Stimulated activated naive CD8-positive, alpha-beta T cell treated with anti-CD3 and anti-CD28 coated beads, Interleukin-15, amount 100 ng/mL, for 72 hours (primary cell): ENCODE data around the gene PTRHD1.
A peak's percentile ranks its signal among the peaks of the same experiment; 100 is the strongest.
"Not testable (repeated sequence)": the region's sequence is repeated elsewhere in the genome, so short reads cannot be mapped to it uniquely, and the experiment has no call there.

Experiments
- ATAC-seq: fragments of 150-1000 bp; cut with Tn5 transposase; 2 replicates; pipeline ENCODE4 v1.10.0; 2021; ENCODE audit warnings: mild to moderate bottlenecking, moderate library complexity
- DNase-seq, 2 donors: peaks; one replicate each; pipeline ENCODE4 v3.0.0; 2021 to 2022
- H3K27ac Mint-ChIP-seq, 2 donors: one replicate each; pipeline ENCODE4 v1.8.0; 2022; ENCODE audit warnings: mild to moderate bottlenecking in 2 of 2, mixed read lengths in 2 of 2, moderate library complexity in 2 of 2
- H3K27me3 Mint-ChIP-seq: one replicate; pipeline ENCODE4 v1.8.0; 2022; ENCODE audit warnings: mixed read lengths
- H3K4me1 Mint-ChIP-seq: one replicate; pipeline ENCODE4 v1.8.0; 2022; ENCODE audit warnings: mild to moderate bottlenecking, mixed read lengths
- H3K4me3 Mint-ChIP-seq, 2 donors: one replicate each; pipeline ENCODE4 v1.8.0; 2022; ENCODE audit warnings: mild to moderate bottlenecking in 2 of 2, mixed read lengths in 2 of 2, moderate library complexity in 1 of 2
- H3K9me3 Mint-ChIP-seq, 2 donors: one replicate each; pipeline ENCODE4 v1.8.0; 2022; ENCODE audit warnings: mixed read lengths in 2 of 2

PTRHD1 gene

DNA sequence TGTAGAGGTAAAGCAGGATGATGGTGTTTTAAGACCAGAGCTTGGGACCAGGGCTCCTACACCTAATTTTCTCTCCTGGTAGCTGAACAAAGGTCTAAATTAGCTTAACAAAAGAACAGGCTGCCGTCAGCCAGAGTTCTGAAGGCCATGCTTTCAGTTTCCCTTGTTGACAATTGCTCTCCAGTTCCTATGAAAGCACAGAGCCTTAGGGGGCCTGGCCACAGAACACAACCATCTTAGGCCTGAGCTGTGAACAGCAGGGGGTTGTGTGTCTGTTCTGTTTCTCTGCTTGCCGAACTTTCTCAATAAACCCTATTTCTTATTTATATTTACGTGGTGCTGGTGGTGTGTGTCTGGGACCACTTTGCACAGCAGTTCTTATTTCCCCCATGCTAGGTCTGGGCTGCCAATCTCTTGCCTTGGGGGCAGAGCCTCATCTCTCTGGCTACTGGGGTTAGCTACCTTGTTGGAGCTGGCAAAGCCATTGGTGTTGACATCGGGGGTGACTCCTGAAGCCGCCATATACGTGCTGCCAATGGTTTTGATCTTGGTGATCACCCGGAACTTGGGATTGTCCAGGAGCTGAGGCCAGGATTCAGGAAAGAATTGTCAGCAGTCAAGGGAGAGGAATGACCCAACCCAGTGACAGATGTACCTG, 29.0 kb upstream of the PTRHD1 start:
- H3K27ac Mint-ChIP-seq, result peak overlapping the region in 1 of 2 donors; percentile 63
- peaks cover 36% of the 10 kb centered on the region for H3K4me1 Mint-ChIP-seq
- H3K9me3 Mint-ChIP-seq, result no peaks in the 10 kb centered on the region
- H3K4me3 Mint-ChIP-seq, result no peak overlapping the region
- no peak for DNase-seq
- no peak for ATAC-seq
- H3K27me3 Mint-ChIP-seq, result no peaks in the 10 kb centered on the region

DNA sequence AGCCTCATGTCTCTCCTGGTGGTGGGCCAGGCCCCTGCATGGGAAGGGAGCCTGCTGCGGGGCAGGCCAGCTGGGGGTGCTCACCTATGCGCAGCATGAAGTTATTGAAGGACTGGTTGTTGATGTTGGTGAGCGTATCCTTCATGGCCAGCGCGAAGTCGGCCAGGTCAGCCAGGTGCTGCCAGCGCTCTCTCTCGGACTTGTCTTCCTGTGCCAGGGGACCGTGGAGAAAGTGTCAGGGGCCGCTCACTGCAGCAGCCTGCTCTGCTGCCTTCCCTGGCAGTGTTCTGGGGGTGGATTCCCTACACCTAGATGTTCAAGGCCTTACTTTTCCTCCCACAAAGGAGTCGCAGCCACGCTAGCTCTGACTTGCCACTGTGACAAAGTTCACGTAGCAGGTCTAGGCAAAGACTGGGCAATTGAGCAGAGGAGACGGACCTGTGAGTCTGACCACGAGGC, 28.3 kb upstream of the PTRHD1 start:
- Mint-ChIP-seq H3K4me3 (no peak overlapping the region), H3K27ac (peak overlapping the region; percentile 20 to 83), H3K27me3 (no peaks in the 10 kb centered on the region), H3K4me1 (peaks cover 32% of the 10 kb centered on the region), H3K9me3 (no peaks in the 10 kb centered on the region)
- no peak for ATAC-seq
- no peak for DNase-seq

DNA sequence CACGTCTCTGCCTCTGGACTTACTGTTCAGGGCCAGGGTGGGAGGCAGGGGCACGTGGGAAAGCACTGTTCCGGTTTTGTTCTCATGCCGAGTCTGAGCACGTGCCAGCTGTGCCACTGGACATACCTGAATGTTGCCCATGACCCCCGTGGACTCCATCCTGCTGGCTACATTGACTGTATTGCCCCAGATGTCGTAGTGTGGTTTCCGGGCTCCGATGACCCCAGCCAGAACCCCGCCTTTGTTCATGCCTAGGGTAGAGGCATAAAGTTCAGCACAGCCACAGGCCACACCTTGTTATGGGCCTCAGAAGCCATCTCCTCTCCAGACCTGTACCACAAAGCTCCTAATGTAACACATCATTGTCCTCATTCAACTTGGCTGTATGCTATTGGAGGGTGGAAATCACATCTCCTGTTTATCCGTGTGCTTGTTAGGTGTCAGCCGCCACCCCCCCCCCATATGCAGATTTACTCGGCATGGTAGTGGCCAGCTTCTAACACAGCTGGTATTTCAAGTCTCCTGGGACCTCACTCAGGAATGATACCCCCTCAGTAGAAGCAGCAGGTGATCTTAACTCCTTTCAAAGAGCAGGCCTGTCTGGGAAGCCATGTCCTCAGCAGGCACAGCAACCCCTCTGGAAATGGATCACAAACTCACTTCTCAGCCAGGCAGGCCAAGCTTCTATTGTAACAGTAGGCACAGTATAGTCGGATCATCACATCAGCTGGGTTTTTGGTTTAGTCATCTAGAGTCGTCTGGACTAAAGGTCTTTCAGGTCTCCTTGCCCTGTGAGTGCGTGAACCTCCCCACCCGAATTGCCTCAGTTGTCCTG, 27.6 kb upstream of the PTRHD1 start:
- Mint-ChIP-seq H3K27ac (peak overlapping the region; percentile 20 to 77), H3K4me3 (no peak overlapping the region), H3K4me1 (peaks cover 25% of the 10 kb centered on the region), H3K27me3 (no peaks in the 10 kb centered on the region), H3K9me3 (no peaks in the 10 kb centered on the region)
- no peak for DNase-seq
- ATAC-seq, result no peak

DNA sequence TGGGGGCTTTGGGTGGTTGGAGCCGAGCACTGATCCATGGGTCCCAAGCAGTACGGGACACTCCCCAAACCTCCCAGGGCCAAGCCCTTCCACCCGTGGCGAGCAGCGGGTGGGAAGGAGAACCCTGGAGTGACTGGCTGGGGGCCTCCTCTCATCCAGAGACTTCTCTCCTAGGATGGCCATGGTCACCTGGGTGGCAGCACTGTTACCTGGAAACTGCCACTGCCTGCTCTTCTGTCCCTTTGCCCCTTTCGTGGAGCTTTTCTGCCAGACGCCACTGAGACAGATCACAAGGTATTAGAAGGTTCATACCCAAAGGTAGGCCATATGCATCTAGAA, 27.0 kb upstream of the PTRHD1 start:
- no peaks in the 10 kb centered on the region for H3K27me3 Mint-ChIP-seq
- ATAC-seq, result peak; percentile 6
- no peak for DNase-seq

DNA sequence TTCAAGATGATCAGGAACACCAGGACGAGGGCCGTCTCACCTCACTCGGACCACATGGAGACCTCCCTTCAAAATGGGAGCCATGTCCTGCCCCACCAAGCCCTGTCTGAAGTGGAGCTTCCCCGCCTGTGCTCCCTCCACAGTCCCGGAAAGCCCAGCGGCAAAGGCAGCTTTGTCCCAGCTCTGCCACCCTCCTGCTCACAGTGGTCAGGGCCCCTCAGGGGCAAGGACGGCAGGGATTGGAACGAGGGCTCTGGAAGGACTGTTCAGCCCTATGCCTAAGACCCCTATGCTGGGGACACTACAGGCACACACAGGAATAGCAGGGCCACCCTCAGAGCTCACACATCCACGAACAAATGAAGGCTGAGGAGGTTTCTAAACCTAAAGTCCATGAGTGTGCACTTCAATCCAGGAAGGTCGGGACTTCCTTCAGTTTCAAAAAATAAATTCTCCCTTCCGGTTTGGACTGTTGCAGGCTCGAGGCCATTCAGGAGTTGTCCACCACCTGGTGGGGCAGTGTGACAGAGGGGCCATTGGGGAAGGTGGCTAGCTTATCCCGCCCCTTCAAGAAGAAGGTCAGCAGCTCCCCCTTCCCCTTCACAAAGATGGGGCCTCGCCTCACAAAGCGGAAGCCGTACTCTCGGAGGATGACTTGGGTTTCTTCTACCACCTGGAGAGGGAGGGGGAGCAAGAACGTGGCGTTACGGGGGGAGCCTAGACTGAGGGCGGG, 26.4 kb upstream of the PTRHD1 start:
- peak overlapping the region in 1 of 2 donors; percentile 65 for H3K27ac Mint-ChIP-seq
- H3K4me1 Mint-ChIP-seq, result peaks cover 14% of the 10 kb centered on the region
- peak; percentile 7 for ATAC-seq

More for the DNA sequence above, 27.0 kb upstream of the PTRHD1 start:
- H3K27ac Mint-ChIP-seq, result no peak overlapping the region
- H3K4me3 Mint-ChIP-seq, result no peak overlapping the region
- no peaks in the 10 kb centered on the region for H3K9me3 Mint-ChIP-seq
- H3K4me1 Mint-ChIP-seq, result peaks cover 18% of the 10 kb centered on the region

DNA sequence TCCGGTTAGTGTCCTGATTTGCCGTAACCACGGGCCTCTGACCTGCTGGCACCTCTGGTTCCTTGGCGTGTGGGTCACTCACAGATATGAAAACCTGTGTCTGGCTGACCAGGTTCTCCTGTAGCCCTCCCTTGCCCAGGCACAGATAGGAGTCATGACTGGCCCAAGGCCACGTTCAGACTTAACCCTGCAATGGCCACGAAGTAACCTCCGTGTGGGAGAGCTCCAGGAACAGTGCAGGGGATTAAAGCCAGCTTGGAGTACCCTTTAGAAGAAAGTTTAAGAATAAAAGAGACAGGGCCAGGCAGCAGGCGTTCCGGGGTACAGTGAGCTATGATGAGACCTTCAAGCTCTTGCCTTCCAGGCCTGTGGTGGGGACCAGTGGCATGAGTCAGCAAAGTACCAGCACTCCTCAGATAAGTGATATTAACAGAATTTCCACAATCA, 25.6 kb upstream of the PTRHD1 start:
- H3K27me3 Mint-ChIP-seq, result no peaks in the 10 kb centered on the region
- no peaks in the 10 kb centered on the region for H3K9me3 Mint-ChIP-seq
- H3K27ac Mint-ChIP-seq, result peak overlapping the region; percentile 42 to 66
- H3K4me1 Mint-ChIP-seq, result peaks cover 12% of the 10 kb centered on the region
- no peak for ATAC-seq
- H3K4me3 Mint-ChIP-seq, result no peak overlapping the region
- DNase-seq, result no peak

More for the DNA sequence above, 26.4 kb upstream of the PTRHD1 start:
- no peaks in the 10 kb centered on the region for H3K9me3 Mint-ChIP-seq
- DNase-seq, result no peak
- H3K4me3 Mint-ChIP-seq, result no peak overlapping the region
- H3K27me3 Mint-ChIP-seq, result no peaks in the 10 kb centered on the region

DNA sequence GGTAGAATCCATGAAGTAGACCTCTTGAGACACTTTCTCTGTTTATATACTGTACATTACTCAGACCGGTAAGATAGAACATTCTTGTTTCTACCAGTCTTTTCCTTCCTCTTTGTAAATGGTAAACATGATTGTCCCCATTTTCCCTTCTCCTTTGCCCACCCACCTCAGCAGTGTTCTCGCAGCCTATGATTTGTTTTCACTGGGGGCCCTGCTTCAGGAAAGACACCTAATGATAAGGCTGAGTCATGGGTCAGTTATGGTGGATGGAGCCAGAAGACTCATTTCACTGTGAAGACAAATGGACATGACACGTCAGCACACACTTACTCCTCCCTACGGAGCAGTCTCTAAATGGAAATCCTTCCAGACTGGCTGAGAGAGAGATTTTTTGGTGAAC, 23.7 kb upstream of the PTRHD1 start:
- DNase-seq (no peak), ATAC-seq (no peak)
- no peak overlapping the region for H3K4me3 Mint-ChIP-seq
- peaks cover 12% of the 10 kb centered on the region for H3K4me1 Mint-ChIP-seq
- no peak overlapping the region for H3K27ac Mint-ChIP-seq
- H3K9me3 Mint-ChIP-seq, result no peaks in the 10 kb centered on the region
- H3K27me3 Mint-ChIP-seq, result no peaks in the 10 kb centered on the region

DNA sequence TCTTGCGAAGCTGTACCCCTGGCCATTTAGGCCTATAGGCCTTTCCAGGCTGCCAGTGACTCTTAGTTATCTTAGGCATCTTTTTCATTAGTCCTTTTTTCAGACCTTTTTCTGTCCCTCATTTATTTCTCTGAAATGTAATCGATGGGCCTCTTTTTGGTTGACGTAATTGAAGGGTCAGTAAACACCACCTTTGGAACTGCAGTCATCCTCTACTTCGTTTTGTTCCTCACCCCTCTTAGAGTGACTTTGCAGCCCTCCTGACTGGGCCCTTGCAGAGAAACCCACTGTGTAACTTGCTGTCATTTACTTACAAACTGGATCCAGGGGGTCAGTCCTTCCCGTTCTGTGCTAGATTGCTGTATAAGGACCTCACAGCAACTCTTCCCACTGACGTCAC, 23.2 kb upstream of the PTRHD1 start:
- Mint-ChIP-seq H3K4me3 (no peak overlapping the region), H3K27me3 (no peaks in the 10 kb centered on the region)

DNA sequence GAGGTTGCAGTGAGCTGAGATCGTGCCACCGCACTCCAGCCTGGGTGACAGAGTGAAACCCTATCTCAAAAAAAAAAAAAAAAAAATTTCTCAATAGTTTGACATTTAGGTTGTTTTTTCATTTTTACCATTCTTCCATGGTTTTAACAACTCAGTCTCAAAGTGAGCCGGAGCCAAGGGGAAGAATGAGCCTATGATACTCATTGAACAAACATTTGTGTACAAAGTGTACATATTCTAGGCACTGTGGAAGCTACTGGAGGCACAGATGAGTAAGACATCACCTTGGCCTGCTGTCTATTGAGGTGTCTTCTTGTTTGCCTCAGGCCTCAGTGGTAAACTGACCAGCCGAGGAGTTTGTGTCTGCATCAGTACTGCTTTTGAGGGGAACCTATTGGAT, 22.0 kb upstream of the PTRHD1 start:
- ATAC-seq, result no peak
- no peak overlapping the region for H3K4me3 Mint-ChIP-seq
- H3K27me3 Mint-ChIP-seq, result no peaks in the 10 kb centered on the region
- H3K9me3 Mint-ChIP-seq, result no peaks in the 10 kb centered on the region
- H3K27ac Mint-ChIP-seq, result no peak overlapping the region
- peaks cover 6% of the 10 kb centered on the region for H3K4me1 Mint-ChIP-seq
- no peak for DNase-seq

More for the DNA sequence above, 23.2 kb upstream of the PTRHD1 start:
- peaks cover 10% of the 10 kb centered on the region for H3K4me1 Mint-ChIP-seq
- no peaks in the 10 kb centered on the region for H3K9me3 Mint-ChIP-seq
- DNase-seq (no peak), ATAC-seq (no peak)
- no peak overlapping the region for H3K27ac Mint-ChIP-seq

DNA sequence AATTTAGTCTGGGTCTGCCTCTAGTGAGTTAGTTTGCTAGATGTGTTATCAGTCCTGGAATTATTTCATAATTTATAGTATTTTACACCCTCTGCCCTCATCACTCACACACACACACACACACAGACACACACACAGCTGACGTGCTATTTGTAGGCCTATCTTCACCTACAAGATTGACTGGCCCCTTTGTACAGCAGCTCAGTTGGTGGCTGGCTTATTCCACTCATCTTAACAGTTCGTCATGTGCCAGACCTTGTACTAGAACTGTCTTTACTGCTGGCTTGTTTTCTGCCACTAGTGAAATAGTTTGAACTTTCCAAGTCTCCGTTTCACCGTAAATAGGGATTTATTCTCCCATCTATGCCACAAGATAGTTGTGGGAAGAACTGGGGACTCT, 21.3 kb upstream of the PTRHD1 start:
- Mint-ChIP-seq H3K4me1 (peaks cover 6% of the 10 kb centered on the region), H3K27ac (no peak overlapping the region), H3K4me3 (no peak overlapping the region), H3K9me3 (no peaks in the 10 kb centered on the region), H3K27me3 (no peaks in the 10 kb centered on the region)
- DNase-seq (no peak), ATAC-seq (no peak)

DNA sequence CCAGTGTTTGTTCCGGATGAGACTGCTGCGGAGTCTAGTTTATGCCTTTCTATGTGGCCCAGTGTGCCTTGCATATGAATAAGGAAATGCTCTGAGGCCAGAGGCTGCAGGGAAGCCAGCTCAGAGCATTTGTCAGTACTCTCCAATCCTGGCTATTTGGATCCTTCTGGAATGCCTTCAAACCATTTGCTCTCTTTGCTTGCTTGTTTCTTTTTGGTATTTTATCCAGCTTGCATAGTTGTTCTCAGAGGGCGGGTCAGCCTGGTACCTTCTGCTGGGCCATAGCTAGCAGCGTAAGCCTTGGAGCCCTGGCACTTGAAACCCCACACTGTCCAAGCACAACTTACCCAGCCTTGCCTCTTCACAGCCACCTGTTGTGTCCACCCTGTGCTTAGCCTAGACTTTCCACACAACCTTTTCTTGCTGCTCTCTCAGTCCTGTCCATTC, 20.5 kb upstream of the PTRHD1 start:
- H3K27me3 Mint-ChIP-seq, result no peaks in the 10 kb centered on the region
- no peak overlapping the region for H3K27ac Mint-ChIP-seq
- no peaks in the 10 kb centered on the region for H3K9me3 Mint-ChIP-seq
- H3K4me3 Mint-ChIP-seq, result no peak overlapping the region
- no peak for DNase-seq
- H3K4me1 Mint-ChIP-seq, result peaks cover 11% of the 10 kb centered on the region
- ATAC-seq, result no peak

DNA sequence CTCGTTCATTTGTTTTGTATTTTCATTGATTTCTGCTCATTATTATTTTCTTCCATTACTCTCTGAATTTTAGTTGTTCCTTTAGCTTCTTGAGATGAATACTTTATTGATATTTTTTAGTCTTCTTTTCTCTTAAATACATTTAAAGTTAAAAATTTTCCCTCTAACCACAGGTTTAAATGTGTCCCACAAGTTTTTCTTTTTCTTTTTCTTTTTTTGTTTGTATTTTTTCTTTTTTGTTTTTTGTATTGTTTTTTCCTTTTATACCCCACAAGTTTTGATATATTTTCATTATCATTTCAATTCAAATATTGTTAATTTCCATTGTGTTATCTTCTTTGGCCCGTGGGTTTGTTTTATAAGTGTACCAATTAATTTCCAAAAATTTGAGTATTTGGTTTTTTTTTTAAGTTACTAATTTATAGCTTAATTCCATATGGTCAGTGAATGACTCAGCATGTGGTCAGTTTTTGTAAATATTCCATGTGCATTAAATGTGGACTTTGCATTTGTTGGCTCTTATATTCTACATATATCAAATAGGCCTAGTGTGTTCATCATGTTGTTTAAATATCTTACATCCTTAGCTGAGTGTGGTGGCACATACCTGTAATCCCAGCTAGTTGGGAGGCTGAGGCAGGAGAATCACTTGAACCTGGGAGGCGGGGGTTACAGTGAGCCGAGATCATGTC, 16.3 kb upstream of the PTRHD1 start:
- Mint-ChIP-seq H3K27me3 (no peaks in the 10 kb centered on the region), H3K27ac (peak overlapping the region in 1 of 2 donors; percentile 46)
- DNase-seq, result no peak

DNA sequence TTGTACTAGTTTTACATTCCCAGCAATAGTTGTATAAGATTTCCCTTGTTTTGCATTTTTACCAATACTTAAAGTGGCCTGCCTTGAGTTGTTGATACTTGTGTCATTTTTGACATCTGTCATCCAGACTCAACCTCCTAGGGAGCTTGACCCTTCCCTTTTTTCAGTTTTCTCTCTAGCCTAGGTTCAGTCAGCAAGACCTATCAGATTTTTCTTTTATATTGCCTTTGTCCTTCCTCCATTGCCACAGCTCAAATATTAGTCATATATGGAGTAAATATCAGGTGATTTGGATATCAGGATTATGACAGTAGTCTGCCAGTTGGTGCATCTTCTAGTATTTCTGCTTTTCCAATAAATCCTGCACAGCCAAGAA, 13.5 kb upstream of the PTRHD1 start:
- H3K4me1 Mint-ChIP-seq, result peaks cover 15% of the 10 kb centered on the region
- DNase-seq (no peak), ATAC-seq (no peak)
- peak overlapping the region in 1 of 2 donors; percentile 8 for H3K27ac Mint-ChIP-seq
- no peaks in the 10 kb centered on the region for H3K27me3 Mint-ChIP-seq
- H3K9me3 Mint-ChIP-seq, result peaks cover 0 to 6% of the 10 kb centered on the region in 2 donors
- H3K4me3 Mint-ChIP-seq, result no peak overlapping the region

More for the DNA sequence above, 16.3 kb upstream of the PTRHD1 start:
- ATAC-seq, result no peak
- H3K4me1 Mint-ChIP-seq, result peaks cover 8% of the 10 kb centered on the region
- H3K9me3 Mint-ChIP-seq, result peaks cover 0 to 6% of the 10 kb centered on the region in 2 donors
- H3K4me3 Mint-ChIP-seq, result no peak overlapping the region

DNA sequence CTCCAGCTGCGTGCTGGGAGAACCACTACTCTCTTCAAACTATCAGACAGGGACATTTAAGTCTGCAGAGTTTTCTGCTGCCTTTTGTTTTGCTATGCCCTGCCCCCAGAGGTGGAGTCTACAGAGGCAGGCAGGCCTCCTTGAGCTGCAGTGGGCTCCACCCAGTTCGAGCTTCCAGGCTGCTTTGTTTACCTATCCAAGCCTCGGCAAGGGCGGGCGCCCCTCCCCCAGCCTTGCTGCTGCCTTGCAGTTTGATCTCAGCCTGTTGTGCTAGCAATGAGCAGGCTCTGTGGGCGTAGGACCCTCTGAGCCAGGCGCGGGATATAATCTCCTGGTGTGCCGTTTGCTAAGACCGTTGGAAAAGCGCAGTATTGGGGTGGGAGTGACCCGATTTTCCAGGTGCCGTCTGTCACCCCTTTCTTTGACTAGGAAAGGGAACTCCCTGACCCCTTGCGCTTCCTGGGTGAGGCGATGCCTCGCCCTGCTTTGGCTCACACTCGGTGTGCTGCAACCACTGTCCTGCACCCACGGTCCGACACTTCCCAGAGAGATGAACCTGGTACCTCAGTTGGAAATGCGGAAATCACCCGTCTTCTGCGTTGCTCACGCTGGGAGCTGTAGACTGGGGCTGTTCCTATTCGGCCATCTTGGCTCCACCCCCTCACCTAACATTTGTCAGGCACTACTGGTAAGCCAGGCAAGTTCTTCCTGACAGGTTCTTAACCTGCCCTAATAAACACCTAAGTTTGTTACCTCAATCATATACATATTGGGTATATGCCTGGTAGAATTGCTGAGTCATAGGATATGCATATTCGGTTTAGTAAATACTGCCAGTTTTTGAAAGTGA, 12.8 kb upstream of the PTRHD1 start:
- H3K9me3 Mint-ChIP-seq, DNase-seq, H3K27ac Mint-ChIP-seq, H3K27me3 Mint-ChIP-seq, ATAC-seq, H3K4me3 Mint-ChIP-seq: not testable (repeated sequence)
- H3K4me1 Mint-ChIP-seq, result peaks cover 15% of the 10 kb centered on the region
